GM10266 (cell line): ENCODE data around the gene UBL3.
A peak's percentile ranks its signal among the peaks of the same experiment; 100 is the strongest.

Source experiments
- DNase-seq: peaks from one replicate; pipeline ENCODE4 v3.0.0; 2012; ENCODE audit errors: extremely low spot score
- TF ChIP-seq, protein P1 (sequence below): IDR thresholded peaks from 2 replicates; pipeline ENCODE4 v1.5.1; 2012; ENCODE audit warnings: mild to moderate bottlenecking, low read depth; ENCODE audit not compliant: control insufficient read depth, insufficient read depth; ENCODE audit errors: missing control alignments

UBL3 gene

DNA sequence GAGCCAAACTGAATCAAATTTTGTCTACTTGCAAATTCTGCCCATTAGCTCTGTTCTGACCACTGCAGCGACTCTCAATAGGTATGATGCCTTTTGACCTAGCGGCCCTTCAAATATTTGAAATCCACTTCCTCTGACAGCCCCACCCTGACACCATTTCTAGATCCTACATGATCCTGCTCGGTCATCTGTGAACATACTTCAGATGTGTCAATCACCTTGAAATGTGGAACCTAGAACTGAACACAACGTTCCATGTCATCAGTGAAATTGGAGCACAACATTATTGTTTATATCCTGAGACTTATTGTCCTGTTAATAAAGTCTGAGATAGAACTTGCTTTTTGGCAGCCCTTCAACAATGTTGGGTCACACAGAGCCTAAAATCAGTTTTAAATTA is 98.2 kb downstream of the UBL3 start:
- TF ChIP-seq, protein P1, sequence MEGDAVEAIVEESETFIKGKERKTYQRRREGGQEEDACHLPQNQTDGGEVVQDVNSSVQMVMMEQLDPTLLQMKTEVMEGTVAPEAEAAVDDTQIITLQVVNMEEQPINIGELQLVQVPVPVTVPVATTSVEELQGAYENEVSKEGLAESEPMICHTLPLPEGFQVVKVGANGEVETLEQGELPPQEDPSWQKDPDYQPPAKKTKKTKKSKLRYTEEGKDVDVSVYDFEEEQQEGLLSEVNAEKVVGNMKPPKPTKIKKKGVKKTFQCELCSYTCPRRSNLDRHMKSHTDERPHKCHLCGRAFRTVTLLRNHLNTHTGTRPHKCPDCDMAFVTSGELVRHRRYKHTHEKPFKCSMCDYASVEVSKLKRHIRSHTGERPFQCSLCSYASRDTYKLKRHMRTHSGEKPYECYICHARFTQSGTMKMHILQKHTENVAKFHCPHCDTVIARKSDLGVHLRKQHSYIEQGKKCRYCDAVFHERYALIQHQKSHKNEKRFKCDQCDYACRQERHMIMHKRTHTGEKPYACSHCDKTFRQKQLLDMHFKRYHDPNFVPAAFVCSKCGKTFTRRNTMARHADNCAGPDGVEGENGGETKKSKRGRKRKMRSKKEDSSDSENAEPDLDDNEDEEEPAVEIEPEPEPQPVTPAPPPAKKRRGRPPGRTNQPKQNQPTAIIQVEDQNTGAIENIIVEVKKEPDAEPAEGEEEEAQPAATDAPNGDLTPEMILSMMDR: no peak
- no peak for DNase-seq

DNA sequence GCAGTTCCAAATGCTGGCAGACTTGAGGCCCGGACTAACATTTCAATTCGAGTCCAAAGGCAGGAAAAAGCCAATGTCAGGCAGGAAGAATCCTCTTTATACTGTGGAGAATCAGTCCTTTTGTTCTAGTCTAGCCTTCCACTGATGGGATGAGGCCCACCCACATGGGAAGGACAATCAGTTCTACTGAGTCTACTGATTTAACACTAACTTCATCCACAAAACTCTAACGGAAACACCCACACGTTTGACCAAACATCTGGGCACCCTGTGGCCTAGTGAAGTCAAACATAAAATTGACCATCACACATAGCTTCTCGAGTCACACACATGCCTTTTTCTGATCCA is 100.3 kb downstream of the UBL3 start:
- no peak for DNase-seq
- TF ChIP-seq, protein P1: no peak

DNA sequence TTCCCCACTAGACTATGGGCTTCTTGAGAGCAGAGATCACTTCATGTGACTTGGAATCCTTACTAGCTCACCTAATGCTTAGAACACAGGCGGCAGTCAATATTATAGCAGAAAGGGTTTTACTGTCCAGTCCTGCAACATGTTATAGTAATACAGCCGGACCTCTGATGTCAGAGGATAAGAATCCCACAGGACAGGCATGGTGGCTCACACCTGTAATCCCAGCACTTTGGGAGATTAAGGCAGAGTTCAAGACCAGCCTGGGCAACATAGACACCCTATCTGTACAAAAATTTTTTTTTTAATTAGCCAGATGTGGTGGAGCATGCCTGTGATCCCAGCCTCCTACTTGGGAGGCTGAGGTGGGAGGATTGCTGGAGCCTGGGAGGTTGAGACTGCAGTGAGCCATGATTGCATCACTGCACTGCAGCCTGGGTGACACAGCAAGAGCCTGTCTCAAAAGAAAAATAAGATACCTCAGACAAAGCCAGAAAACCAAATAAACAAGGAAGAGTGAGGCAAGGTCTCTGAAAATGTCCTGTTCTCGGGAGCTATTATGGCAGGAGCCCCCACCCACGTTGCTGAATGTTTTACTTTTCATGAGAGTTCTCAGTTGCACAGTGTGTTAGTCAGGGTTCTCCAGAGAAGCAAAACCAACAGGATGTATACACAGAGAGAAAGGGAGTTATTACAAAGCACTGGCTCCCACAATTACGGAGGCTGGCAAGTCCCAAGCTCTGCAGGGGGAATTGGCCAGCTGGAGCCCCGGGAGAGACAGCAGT is 100.8 kb downstream of the UBL3 start:
- DNase-seq: peak; percentile 15
- TF ChIP-seq, protein P1: no peak

DNA sequence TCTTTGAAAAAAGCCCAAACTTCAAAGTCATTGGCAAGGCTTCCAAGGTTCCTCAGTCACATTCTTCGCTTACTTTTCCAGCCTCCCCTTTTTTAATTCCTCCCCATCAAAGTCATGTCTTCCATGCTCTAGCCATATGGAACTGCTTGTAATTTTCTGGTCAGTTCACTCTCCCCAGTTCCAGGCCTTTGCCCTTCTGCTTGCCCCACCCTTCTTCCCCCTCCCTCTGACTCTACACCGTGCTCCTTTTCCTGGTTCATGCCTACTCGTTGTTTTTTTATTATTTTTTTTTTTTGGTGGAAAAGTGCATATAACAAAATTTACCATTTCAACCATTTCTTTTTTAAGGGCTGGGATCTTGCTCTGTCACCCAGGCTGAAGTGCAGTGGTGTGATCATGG is 102.3 kb downstream of the UBL3 start:
- TF ChIP-seq, protein P1: no peak

DNA sequence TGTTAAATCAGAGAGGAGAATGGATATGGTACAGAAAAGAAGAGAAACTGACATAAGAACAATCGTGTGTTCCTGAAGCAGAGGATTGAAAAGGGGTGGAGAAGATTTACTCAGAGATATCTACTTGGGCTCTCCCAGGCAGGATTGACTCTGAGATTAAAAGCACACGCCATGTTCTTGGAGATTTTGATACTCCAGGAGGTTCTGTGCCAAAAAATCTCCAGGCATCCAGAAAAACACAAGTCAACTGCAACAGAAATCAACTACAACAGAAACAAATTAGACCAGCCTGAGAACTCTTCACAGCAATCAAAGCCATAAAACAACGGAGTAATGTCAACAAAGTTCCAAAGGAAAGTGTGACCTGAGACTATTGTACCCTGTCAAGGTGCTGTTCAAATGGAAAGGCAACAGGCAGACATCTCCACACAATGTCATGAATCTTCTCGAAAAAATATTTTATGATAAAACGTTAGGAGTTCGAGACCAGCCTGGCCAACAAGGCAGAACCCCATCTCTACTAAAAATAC is 104.2 kb downstream of the UBL3 start:
- TF ChIP-seq, protein P1: no peak
- no peak for DNase-seq

More for the DNA sequence above, 102.3 kb downstream of the UBL3 start:
- no peak for DNase-seq

DNA sequence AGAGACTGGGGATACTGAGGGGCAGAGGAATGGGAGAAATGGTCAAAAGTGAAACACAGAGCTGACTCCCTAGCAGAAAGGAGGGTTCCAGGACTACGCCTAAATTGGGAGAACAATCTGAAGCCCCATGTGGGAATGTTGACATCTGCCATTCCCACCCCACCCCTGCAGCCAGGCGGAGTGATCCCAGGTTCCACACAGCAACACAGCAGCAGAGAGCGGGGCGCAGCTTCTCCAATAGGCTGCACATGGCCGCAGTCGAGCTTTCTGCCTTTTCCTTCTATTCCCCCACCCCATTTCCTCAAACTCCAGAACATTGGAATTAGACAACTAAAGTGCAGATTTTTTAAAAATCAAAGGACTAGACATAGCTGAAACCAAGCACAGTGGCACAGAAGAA is 104.7 kb downstream of the UBL3 start:
- TF ChIP-seq, protein P1: no peak
- no peak for DNase-seq

DNA sequence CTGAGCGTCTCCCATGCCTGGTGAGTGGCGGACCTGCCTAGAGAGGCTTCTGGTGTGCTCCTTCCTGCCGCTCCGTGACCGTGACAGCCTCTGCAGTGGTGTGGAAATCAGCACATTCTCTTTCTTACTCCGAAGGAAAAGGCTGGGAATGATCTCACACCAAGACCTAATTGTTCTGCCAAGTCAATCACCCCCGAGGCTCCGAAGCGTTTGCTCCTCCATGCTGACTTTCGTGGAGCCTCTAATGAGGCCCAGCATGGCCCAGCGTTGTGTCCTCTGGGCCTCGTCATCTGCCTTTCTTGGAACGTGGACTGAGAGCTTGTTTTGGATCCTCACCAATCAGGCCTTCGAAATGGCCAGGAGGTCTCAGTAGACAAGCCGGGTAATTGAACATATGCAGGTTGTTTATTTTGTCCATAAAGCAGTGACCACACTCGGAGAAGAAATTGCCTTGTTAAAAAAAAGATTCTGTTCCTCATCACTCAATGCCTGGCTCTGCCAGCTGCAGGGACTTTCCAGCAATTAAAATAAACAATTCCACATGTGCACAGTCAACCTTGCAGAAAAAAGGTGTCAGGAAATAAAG is 107.1 kb downstream of the UBL3 start:
- DNase-seq: no peak
- TF ChIP-seq, protein P1: no peak
